ENCODE data around the gene GPD1L.
"Not testable (repeated sequence)": the region's sequence is repeated elsewhere in the genome, so short reads cannot be mapped to it uniquely, and the experiment has no call there.

GPD1L gene

GRCh38 chr3:32184187-32184730 is 77.8 kb downstream of the GPD1L start:
- no peak for DNase-seq
- H3K4me1 ChIP-seq: no peaks in the 10 kb centered on the region
- H3K36me3 ChIP-seq: no peaks in the 10 kb centered on the region
- no peak overlapping the region for H3K4me3 ChIP-seq (ENCODE audit: low read depth, low read length)
- TF ChIP-seq CTCF (IDR thresholded peaks at IDR 0.05; ENCODE audit: low read depth, low read length): no peak
- H3K9me3 ChIP-seq: no peaks in the 10 kb centered on the region
- 0 out of 2 replicates have a peak, but pooled peaks cover 4% of the 10 kb centered on the region for H3K27me3 ChIP-seq

GRCh38 chr3:32186097-32186496 is 79.7 kb downstream of the GPD1L start:
- DNase-seq: no peak
- Histone ChIP-seq H3K4me1 (no peaks in the 10 kb centered on the region), H3K36me3 (no peaks in the 10 kb centered on the region), H3K27me3 (0 out of 2 replicates have a peak, but pooled peaks cover 4% of the 10 kb centered on the region), H3K9me3 (no peaks in the 10 kb centered on the region), H3K4me3 (ENCODE audit: low read depth, low read length) (no peak overlapping the region)
- TF ChIP-seq CTCF (IDR thresholded peaks at IDR 0.05; ENCODE audit: low read depth, low read length): no peak

- Histone ChIP-seq H3K36me3 (no peaks in the 10 kb centered on the region), H3K27me3 (0 out of 2 replicates have a peak, but pooled peaks cover 4% of the 10 kb centered on the region), H3K4me1 (no peaks in the 10 kb centered on the region), H3K4me3 (ENCODE audit: low read depth, low read length) (no peak overlapping the region), H3K9me3 (no peaks in the 10 kb centered on the region)
- TF ChIP-seq CTCF (IDR thresholded peaks at IDR 0.05; ENCODE audit: low read depth, low read length): no peak
- DNase-seq: no peak
These were observed 80.5 kb downstream of the GPD1L start for GRCh38 chr3:32186876-32187275.

- Histone ChIP-seq H3K36me3 (no peaks in the 10 kb centered on the region), H3K27me3 (no peaks in the 10 kb centered on the region), H3K4me3 (ENCODE audit: low read depth, low read length) (no peak overlapping the region), H3K9me3 (no peaks in the 10 kb centered on the region), H3K4me1 (no peaks in the 10 kb centered on the region)
- TF ChIP-seq CTCF (IDR thresholded peaks at IDR 0.05; ENCODE audit: low read depth, low read length): no peak
- no peak for DNase-seq
These were observed 83.3 kb downstream of the GPD1L start for GRCh38 chr3:32189693-32190092.

- not testable (repeated sequence) for H3K4me1 ChIP-seq; H3K27me3 ChIP-seq; DNase-seq; H3K4me3 ChIP-seq (ENCODE audit: low read depth, low read length); H3K9me3 ChIP-seq; H3K36me3 ChIP-seq
These were observed 84.1 kb downstream of the GPD1L start for GRCh38 chr3:32190556-32190955.

GRCh38 chr3:32193101-32193500 is 86.7 kb downstream of the GPD1L start:
- no peak for DNase-seq
- Histone ChIP-seq H3K9me3 (no peaks in the 10 kb centered on the region), H3K4me1 (no peaks in the 10 kb centered on the region), H3K27me3 (no peaks in the 10 kb centered on the region), H3K36me3 (no peaks in the 10 kb centered on the region), H3K4me3 (ENCODE audit: low read depth, low read length) (no peak overlapping the region)
- TF ChIP-seq CTCF (IDR thresholded peaks at IDR 0.05; ENCODE audit: low read depth, low read length): no peak

- no peak for DNase-seq
- H3K4me1 ChIP-seq: no peaks in the 10 kb centered on the region
- TF ChIP-seq CTCF (IDR thresholded peaks at IDR 0.05; ENCODE audit: low read depth, low read length): no peak
These were observed 88.2 kb downstream of the GPD1L start for GRCh38 chr3:32194653-32195052.

More at GRCh38 chr3:32194653-32195052, 88.2 kb downstream of the GPD1L start:
- no peaks in the 10 kb centered on the region for H3K36me3 ChIP-seq
- H3K27me3 ChIP-seq: no peaks in the 10 kb centered on the region
- no peak overlapping the region for H3K4me3 ChIP-seq (ENCODE audit: low read depth, low read length)
- no peaks in the 10 kb centered on the region for H3K9me3 ChIP-seq

All from BE2C (cell line).